Type B pancreatic cell (in vitro differentiated cells): ENCODE data around the gene PODXL2. TPM values are rescaled to one million over a fixed set of nuclear protein-coding genes. Genes with fewer than 3 reads are reported as not detected.

ENCODE experiments used
- DNase-seq: peaks from one replicate; pipeline ENCODE4 v3.0.0; 2021; ENCODE audit warnings: mixed read lengths; ENCODE audit not compliant: unreplicated experiment; ENCODE audit errors: extremely low spot score
- H3K27ac Mint-ChIP-seq: 2 replicates; pipeline ENCODE4 v1.8.0; 2021; ENCODE audit warnings: mild to moderate bottlenecking, mixed read lengths
- H3K27me3 Mint-ChIP-seq: 2 replicates; pipeline ENCODE4 v1.8.0; 2021; ENCODE audit warnings: mixed read lengths
- H3K36me3 Mint-ChIP-seq: 2 replicates; pipeline ENCODE4 v1.8.0; 2021; ENCODE audit warnings: mixed read lengths
- H3K4me1 Mint-ChIP-seq: one replicate; pipeline ENCODE4 v1.8.0; 2021; ENCODE audit warnings: mixed read lengths; ENCODE audit not compliant: unreplicated experiment
- H3K4me3 Mint-ChIP-seq: 2 replicates; pipeline ENCODE4 v1.8.0; 2021; ENCODE audit warnings: mild to moderate bottlenecking, mixed read lengths
- H3K9me3 Mint-ChIP-seq: 2 replicates; pipeline ENCODE4 v1.8.0; 2021; ENCODE audit warnings: mixed read lengths
- CTCF ChIP-seq: fragments of 200-600 bp; sonication (generic); conservative IDR thresholded peaks from 2 replicates; pipeline ENCODE4 v1.5.0; 2021; ENCODE audit warnings: antibody characterized with exemption, mild to moderate bottlenecking
- total RNA-seq: library from RNA; stranded (reverse); gene quantifications from 2 replicates; pipeline ENCODE4 v1.2.1, GENCODE V29; 2021; ENCODE audit warnings: low replicate concordance

PODXL2 gene
- total RNA-seq, 1 donor from 2014 or later: 48.9 TPM

- no peak for TF ChIP-seq CTCF
- no peak for DNase-seq
- no peak overlapping the region for H3K27ac Mint-ChIP-seq
- no peaks in the 10 kb centered on the region for H3K9me3 Mint-ChIP-seq
- H3K4me1 Mint-ChIP-seq: peaks cover 31% of the 10 kb centered on the region
- peaks cover 15% of the 10 kb centered on the region for H3K27me3 Mint-ChIP-seq
- no peak overlapping the region for H3K4me3 Mint-ChIP-seq
- H3K36me3 Mint-ChIP-seq: no peaks in the 10 kb centered on the region
These were observed 82.9 kb downstream of the PODXL2 start for GRCh38 chr3:127711896-127712295.

GRCh38 chr3:127712461-127712860 lies 83.5 kb downstream of the PODXL2 start:
- Mint-ChIP-seq H3K4me3 (no peak overlapping the region), H3K27me3 (peaks cover 15% of the 10 kb centered on the region), H3K9me3 (no peaks in the 10 kb centered on the region), H3K27ac (no peak overlapping the region), H3K4me1 (peaks cover 28% of the 10 kb centered on the region), H3K36me3 (no peaks in the 10 kb centered on the region)
- no peak for TF ChIP-seq CTCF
- DNase-seq: no peak

GRCh38 chr3:127712881-127713771 lies 84.1 kb downstream of the PODXL2 start:
- no peak overlapping the region for H3K27ac Mint-ChIP-seq
- peaks cover 26% of the 10 kb centered on the region for H3K4me1 Mint-ChIP-seq
- no peaks in the 10 kb centered on the region for H3K9me3 Mint-ChIP-seq
- no peak overlapping the region for H3K4me3 Mint-ChIP-seq
- no peaks in the 10 kb centered on the region for H3K36me3 Mint-ChIP-seq
- TF ChIP-seq CTCF: no peak
- peaks cover 15% of the 10 kb centered on the region for H3K27me3 Mint-ChIP-seq
- no peak for DNase-seq

GRCh38 chr3:127714125-127714571 lies 85.2 kb downstream of the PODXL2 start:
- Mint-ChIP-seq H3K9me3 (no peaks in the 10 kb centered on the region), H3K4me1 (peaks cover 22% of the 10 kb centered on the region), H3K27ac (no peak overlapping the region), H3K27me3 (peaks cover 15% of the 10 kb centered on the region), H3K36me3 (no peaks in the 10 kb centered on the region), H3K4me3 (no peak overlapping the region)
- TF ChIP-seq CTCF: no peak
- no peak for DNase-seq

GRCh38 chr3:127714866-127715265 lies 85.9 kb downstream of the PODXL2 start:
- DNase-seq: no peak
- peaks cover 28% of the 10 kb centered on the region for H3K4me1 Mint-ChIP-seq

More at GRCh38 chr3:127714866-127715265, 85.9 kb downstream of the PODXL2 start:
- Mint-ChIP-seq H3K9me3 (no peaks in the 10 kb centered on the region), H3K27ac (no peak overlapping the region), H3K4me3 (no peak overlapping the region), H3K27me3 (peaks cover 15% of the 10 kb centered on the region), H3K36me3 (no peaks in the 10 kb centered on the region)
- TF ChIP-seq CTCF: no peak
